ENCODE results near the gene KISS1.

KISS1 gene

GRCh38 chr1:204201348-204202040, 5.2 kb upstream of the KISS1 start:
- TF ChIP-seq CTCF (IDR thresholded peaks at IDR 0.05): no peak

DNA sequence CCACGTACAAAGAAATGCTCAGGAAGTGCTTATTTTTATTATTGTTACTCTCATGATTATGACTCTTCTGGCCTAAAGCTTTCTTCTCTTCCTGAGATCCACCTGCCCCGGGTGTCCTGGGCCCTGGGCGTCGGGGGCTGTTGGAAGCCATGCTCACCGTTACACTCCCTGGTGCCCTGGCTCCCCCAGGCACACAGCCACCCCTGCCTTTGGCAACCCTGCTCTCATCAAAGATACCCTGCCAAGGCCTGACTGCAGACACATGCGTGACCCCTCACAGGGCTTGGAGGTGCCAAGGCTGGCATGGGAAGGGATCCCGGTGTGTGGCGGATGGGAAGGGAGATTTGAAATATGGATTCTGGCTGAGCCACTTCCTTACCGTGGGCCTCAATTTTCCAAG, 3.3 kb upstream of the KISS1 start:
- TF ChIP-seq CTCF (IDR thresholded peaks at IDR 0.05): no peak

DNA sequence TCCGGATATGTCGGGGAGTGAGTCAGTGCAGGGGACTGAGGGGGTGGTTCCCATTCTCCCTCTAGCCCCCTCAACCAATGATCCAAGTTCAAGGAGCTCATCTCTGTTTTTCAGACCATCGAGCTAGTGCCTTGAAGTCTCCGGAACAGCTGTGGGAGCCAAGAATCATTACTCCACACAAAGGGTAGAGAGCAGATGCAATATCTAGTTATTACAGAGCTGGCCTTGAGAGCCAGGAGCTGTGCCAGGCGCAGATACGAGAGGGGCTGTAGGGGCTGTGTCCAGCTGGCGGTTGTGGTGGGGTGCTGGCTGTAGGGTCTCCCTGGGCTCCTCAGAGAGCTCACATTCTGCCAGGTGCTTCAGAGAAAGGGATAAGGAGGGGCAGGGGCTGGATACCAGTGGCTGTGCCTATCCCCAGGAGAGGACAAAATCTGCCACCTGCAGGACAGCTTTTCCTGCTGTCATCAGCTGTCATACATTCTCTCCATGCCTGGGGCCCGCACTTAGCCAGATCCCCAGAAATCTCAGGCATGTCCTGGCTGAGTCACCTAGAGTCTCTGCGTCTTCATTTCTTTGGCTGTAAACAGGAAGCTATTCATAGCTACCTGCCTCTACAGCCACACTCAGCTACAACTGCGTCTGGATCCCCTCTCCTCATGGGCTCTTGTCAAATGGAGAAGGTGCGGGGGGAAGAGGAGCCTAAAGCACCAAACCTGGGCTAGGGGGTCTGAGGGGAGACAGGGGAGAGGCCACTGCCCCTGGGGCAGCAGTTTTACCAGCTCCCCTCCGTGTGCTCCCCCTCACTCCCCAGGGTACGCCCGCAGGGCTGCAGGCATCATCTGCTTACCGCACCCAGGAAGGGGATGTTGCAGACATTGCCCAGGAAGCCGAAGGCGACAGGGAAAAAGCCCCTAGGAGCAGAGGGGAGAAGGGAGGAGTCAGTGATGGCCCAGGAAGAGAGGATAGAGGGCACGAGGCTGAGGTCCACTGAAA, 2.4 kb upstream of the KISS1 start:
- TF ChIP-seq CTCF (IDR thresholded peaks at IDR 0.05): no peak

- TF ChIP-seq CTCF (IDR thresholded peaks at IDR 0.05): no peak
Measured at GRCh38 chr1:204197068-204197467, 777 bp upstream of the KISS1 start.

DNA sequence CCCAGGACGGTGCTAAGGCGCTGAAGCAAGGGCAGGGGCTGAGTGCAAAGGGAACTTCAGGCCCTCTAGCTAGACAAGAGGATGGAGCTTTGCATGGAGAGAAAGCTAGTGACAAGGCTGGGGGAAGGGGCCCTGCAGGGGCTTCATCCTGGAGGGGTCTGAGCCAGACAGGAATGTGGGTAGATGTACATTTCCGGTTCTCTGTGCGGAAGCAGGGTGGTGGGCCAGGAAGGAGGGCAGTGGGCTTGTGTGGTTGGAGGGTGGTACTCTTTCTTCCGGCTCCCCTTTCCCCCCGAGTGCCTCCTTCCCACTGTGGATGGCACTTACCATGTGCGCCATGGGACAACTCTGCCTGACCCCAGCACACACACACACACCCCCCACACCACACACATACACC, 1.5 kb downstream of the KISS1 start:
- TF ChIP-seq CTCF (IDR thresholded peaks at IDR 0.05): no peak

DNA sequence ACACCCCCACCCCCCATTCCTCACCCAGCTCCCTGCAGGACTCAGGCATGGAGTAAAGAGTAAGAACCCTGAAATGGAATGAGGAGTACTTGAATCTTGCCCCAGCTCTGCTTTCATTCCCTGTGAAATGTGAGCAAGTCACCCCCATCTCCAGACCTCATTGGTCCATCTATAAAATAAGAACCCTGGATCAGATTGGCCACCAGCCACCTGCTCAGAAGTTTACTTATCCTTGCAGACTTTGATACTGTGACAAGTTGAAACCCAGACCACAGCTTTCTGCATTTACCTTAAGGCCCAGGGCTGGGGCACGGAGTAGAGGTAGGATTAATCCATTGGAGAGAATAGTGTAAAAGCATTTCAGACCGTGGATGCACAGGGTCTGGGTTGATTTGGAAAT, 2.2 kb downstream of the KISS1 start:
- TF ChIP-seq CTCF (IDR thresholded peaks at IDR 0.05): no peak

DNA sequence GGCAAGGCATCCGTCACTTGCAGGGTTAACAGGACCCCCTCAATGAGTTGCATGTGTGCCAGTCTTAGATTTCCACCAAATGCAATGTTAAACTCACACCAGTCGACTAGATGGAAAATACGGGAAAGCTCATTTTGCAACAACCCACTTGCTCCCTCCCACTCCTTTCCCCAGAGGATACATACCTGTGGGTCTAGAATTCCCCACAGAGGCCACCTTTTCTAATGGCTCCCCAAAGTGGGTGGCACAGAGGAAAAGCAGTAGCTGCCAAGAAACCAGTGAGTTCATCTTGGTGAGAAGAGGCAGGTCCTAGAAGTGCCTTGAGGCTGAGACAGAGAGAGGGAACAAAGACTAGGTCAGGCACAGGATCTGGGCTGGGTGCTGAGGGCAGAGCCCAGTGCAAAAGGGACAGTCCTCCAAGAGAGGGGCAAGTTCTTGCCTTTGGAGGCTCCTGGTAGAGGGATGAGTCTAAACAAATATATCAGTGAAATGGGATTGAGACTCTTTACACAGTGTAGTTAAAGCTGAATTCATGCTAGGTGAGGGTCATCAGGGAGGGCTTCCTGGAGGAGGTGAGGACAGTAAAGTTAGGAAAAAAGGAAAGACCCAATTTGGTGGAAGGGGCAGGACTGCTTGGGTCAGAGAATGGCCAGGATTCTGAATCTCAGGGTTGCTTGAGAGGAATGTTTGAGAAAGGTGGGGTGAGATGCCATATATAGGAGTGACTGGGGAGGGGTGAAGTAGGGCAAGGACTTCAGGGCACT, 3.5 kb downstream of the KISS1 start:
- no peak for TF ChIP-seq CTCF (IDR thresholded peaks at IDR 0.05)
